ENCODE measurements around the gene PSMC2. TPM values are rescaled to one million over a fixed set of nuclear protein-coding genes. Genes with fewer than 3 reads are reported as not detected.

PSMC2 gene
- total and polyA plus RNA-seq, 9 donors = 87.3 to 131 (median 97.2) TPM

DNA sequence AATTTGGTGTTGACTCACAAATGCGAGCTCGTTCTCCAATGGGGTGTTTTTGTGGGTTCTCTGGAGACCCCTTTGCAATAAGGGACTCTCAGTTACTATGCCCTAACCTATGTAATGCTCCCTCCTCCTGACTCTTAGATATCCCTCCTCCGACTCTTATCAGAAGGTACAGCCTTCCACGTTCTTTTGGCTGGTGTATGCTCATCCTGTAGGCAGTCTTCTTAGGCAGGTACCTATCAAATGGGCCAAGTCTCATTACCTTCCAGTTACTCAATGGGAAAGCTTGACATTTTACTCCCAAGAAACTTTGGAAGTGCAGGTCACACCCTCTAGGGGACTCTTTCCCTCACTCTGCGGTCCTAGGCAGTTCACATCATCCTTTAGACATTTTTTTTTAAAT is 66.0 kb downstream of the PSMC2 start:
- DNase-seq = no peak
- no peaks in the 10 kb centered on the region for H3K27me3 ChIP-seq (ENCODE audit: control insufficient read depth, insufficient read depth, low read length)
- no peak overlapping the region for H3K27ac ChIP-seq (ENCODE audit: low read length)
- no peaks in the 10 kb centered on the region for H3K36me3 ChIP-seq (ENCODE audit: control insufficient read depth, insufficient read depth, low read length)
- no peak overlapping the region for H3K4me3 ChIP-seq (ENCODE audit: low read length)
- no peaks in the 10 kb centered on the region for H3K9me3 ChIP-seq (replicated peaks; ENCODE audit: control insufficient read depth, low read depth, low read length)
- no peaks in the 10 kb centered on the region for H3K4me1 ChIP-seq (ENCODE audit: control insufficient read depth, insufficient read depth, low read length)
- WGBS (ENCODE audit: insufficient coverage) = 73% methylated on average over 3 of the region's 5 CpGs

DNA sequence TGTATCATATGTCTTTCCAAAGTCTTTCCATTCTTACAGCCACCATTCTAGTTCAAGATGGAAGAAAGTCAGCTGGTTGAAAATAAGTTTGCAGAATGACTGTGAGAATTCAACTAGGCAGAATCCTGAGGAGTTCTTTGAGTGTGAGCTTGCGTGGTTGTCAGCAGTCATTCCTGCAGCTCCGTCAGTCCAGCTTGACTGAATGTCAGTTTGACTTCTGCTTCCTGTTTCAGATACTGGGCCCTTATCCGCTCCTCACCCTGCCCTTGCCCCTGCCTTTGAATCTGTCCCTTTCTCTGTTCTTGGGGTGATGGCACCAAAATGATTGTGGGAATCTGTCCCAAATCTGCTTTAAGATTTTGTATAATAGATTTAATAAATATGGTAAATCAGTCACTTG is 70.8 kb downstream of the PSMC2 start:
- Histone ChIP-seq H3K4me1 (ENCODE audit: control insufficient read depth, insufficient read depth, low read length) (no peaks in the 10 kb centered on the region), H3K9me3 (replicated peaks; ENCODE audit: control insufficient read depth, low read depth, low read length) (no peaks in the 10 kb centered on the region), H3K27me3 (ENCODE audit: control insufficient read depth, insufficient read depth, low read length) (no peaks in the 10 kb centered on the region), H3K27ac (ENCODE audit: low read length) (no peak overlapping the region), H3K36me3 (ENCODE audit: control insufficient read depth, insufficient read depth, low read length) (no peaks in the 10 kb centered on the region), H3K4me3 (ENCODE audit: low read length) (no peak overlapping the region)
- 71% methylated on average over 2 of the region's 3 CpGs for WGBS (ENCODE audit: insufficient coverage)
- DNase-seq = no peak

Other genes starting within 250 kb of the PSMC2 start
- 10.8 TPM for gene NAPEPLD, start 198.5 kb upstream of the PSMC2 start, total RNA-seq
- 10 to 100 TPM; 10.8 to 17.2 (median 13.4) TPM for gene NAPEPLD, start 198.5 kb upstream of the PSMC2 start, polyA plus RNA-seq (ENCODE audit: insufficient read depth in 1 of 8, insufficient read length in 8 of 8, low replicate concordance in 1 of 8)
- 54.8 TPM for gene PMPCB, start 50.2 kb upstream of the PSMC2 start, total RNA-seq
- 10 to 100 TPM; 55.0 to 67.2 (median 60.3) TPM for gene PMPCB, start 50.2 kb upstream of the PSMC2 start, polyA plus RNA-seq (ENCODE audit: insufficient read depth in 1 of 8, insufficient read length in 8 of 8, low replicate concordance in 1 of 8)
- gene DNAJC2, start 2.9 kb upstream of the PSMC2 start, total RNA-seq = 21.2 TPM
- gene DNAJC2, start 2.9 kb upstream of the PSMC2 start, polyA plus RNA-seq (ENCODE audit: insufficient read depth in 1 of 8, insufficient read length in 8 of 8, low replicate concordance in 1 of 8) = 10 to 100 TPM; 25.8 to 37.6 (median 31.8) TPM
- gene SLC26A5, start 98.6 kb downstream of the PSMC2 start, total RNA-seq = not detected
- under 1 TPM in 6 of 8 donors, not detected in 2; 0.12 to 0.31 (median 0.18) TPM for gene SLC26A5, start 98.6 kb downstream of the PSMC2 start, polyA plus RNA-seq (ENCODE audit: insufficient read depth in 1 of 8, insufficient read length in 8 of 8, low replicate concordance in 1 of 8)

Measured in muscle of leg (tissue), 11 donors.